GM18526 (cell line): Measurements from ENCODE around the gene MYBBP1A.

Experiments
- POLR2A ChIP-seq: IDR thresholded peaks from 3 replicates; pipeline ENCODE4 v1.6.1; 2011; ENCODE audit not compliant: insufficient read length; ENCODE audit errors: extremely low read depth

MYBBP1A gene

GRCh38 chr17:4527566-4528125 lies 27.5 kb downstream of the MYBBP1A start:
- no peak for TF ChIP-seq POLR2A

- no peak for TF ChIP-seq POLR2A
These were observed 28.1 kb downstream of the MYBBP1A start for GRCh38 chr17:4527134-4527533.

DNA sequence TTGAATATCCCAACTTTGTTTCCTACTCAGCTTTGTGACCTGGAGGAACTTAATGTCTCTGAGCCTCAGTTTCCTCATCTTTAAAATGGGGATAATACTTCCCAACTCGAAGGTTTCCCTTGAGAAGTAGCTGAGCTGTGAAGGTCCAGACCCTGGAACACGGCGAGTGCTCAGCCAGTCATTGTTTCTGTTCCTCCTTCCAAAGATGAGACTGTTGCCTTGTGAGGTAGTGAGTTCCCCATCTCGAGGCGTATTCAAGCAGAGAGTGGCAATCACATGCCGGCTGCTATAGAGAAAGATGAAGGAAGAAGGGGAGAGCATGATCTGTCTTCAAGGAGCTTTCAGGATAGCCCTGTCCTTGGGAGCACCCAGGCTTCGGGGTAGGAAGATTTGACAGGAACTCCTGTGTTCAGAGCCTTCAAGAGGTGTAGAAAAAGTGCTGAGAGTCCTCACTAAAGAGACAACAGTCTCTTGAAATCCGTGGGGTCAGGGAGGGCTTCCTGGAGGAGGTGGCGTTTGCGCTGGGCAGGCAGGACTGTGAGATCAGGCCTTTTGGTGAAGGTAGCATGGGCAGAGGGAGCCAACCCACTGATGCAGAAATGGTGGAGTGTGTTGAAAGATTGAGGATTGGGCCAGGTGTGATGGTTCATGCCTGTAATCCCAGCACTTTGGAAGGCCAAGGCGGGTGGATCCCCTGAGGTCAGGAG lies 29.3 kb downstream of the MYBBP1A start:
- TF ChIP-seq POLR2A = no peak

- TF ChIP-seq POLR2A = no peak
These were observed 31.2 kb downstream of the MYBBP1A start for GRCh38 chr17:4523946-4524345.

GRCh38 chr17:4522661-4523060 lies 32.5 kb downstream of the MYBBP1A start:
- no peak for TF ChIP-seq POLR2A

GRCh38 chr17:4520894-4521600 lies 34.1 kb downstream of the MYBBP1A start:
- no peak for TF ChIP-seq POLR2A

GRCh38 chr17:4520060-4520893 lies 34.9 kb downstream of the MYBBP1A start:
- TF ChIP-seq POLR2A = no peak

DNA sequence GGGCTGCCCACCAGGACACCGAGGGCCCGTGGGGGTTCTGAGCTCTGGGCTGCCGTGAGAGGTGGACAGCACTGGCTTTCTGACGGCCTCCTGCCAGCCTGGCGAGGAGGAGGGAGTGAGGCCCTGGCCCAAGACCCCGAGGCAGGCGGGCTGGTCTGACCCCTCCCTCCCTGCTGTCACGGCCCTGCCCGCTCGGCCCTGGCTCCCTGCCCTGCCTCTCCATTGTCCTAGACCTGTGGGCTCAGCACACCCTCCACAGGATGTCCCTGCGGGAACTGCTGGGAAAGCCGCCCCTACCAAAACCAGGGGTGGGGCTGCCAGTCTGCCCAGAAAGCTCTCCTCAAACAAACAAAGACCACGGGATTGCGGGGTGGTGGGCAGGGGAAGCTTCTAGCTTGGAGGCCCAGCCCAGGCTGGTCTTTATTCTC lies 35.8 kb downstream of the MYBBP1A start:
- no peak for TF ChIP-seq POLR2A

GRCh38 chr17:4518901-4519300 lies 36.3 kb downstream of the MYBBP1A start:
- TF ChIP-seq POLR2A = no peak

GRCh38 chr17:4516735-4517134 lies 38.4 kb downstream of the MYBBP1A start:
- no peak for TF ChIP-seq POLR2A

GRCh38 chr17:4515501-4515900 lies 39.7 kb downstream of the MYBBP1A start:
- no peak for TF ChIP-seq POLR2A

DNA sequence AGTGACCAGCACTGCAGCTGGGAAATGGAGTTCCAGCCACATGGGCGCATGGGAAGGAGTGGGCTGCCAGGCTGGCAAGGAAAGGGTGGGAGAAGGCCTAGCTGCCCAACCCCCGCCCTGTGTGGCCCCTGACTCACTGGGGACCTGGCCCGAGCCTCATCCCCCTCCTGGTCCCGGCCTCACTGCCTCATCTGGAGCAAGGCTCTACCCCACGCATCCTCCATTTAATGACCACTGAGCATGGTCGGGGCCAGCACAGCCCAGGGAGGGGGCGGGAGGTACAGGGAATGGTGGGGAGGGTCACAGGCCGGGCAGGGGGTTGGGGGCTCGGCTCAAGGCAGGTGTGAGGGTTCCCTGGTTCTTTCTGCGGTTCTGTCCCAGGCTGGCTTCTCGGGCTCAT lies 40.4 kb downstream of the MYBBP1A start:
- TF ChIP-seq POLR2A = no peak

DNA sequence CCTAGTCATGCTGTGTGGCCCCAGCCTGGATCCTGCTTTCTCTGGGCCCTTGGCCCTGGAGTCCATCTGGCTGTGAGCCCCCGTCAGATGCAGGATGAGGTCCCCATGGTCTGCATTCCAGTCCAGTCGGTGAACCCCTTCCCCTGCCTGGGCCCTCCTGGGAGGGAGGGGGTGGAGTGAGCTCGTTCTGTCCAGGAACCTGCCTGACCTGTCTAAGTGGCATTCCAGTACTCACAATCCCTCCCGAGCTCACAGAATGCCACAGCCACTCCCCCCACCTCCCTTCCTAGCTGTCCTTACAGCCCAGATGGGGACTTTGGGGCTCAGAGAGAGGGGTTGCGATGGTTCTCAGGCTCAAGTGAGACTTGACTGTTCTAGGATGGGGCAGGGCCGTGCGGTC lies 41.0 kb downstream of the MYBBP1A start:
- no peak for TF ChIP-seq POLR2A

GRCh38 chr17:4513113-4514032 lies 41.8 kb downstream of the MYBBP1A start:
- TF ChIP-seq POLR2A = no peak
